Psoas muscle (tissue), 8 donors: Measurements from ENCODE around the gene HMGCS1. TPM values are rescaled to one million over a fixed set of nuclear protein-coding genes. Genes with fewer than 3 reads are reported as not detected.

Source experiments
- ATAC-seq, 4 donors: fragments of 200-7000 bp; cut with Tn5 transposase; one replicate each; pipeline ENCODE4 v1.9.1; 2020; ENCODE audit warnings: moderate library complexity in 3 of 4, mild to moderate bottlenecking in 2 of 4
- DNase-seq, 2 donors: peaks; one replicate each; pipeline ENCODE4 v3.0.0-alpha.2; 2020
- H3K27ac ChIP-seq: fragments of 200-600 bp; one replicate; pipeline ENCODE4 v1.8.0; 2022
- H3K27me3 ChIP-seq, 3 donors: fragments of 200-600 bp in 1 of 3; one replicate each; pipeline versions ENCODE4 v1.6.1 to v1.8.0; 2013 to 2022; ENCODE audit warnings: low read length in 2 of 3, mild to moderate bottlenecking in 2 of 3, moderate library complexity in 1 of 3; ENCODE audit not compliant: insufficient read depth in 3 of 3
- H3K36me3 ChIP-seq, 2 donors: fragments of 200-600 bp in 1 of 2; one replicate each; pipeline versions ENCODE4 v1.6.1 to v1.8.0; 2013 to 2022; ENCODE audit warnings: low read depth in 1 of 2, mild to moderate bottlenecking in 1 of 2, moderate library complexity in 1 of 2; ENCODE audit not compliant: insufficient read depth in 1 of 2
- H3K4me1 ChIP-seq: fragments of 200-600 bp; one replicate; pipeline ENCODE4 v1.8.0; 2022
- H3K4me3 ChIP-seq: fragments of 200-600 bp; one replicate; pipeline ENCODE4 v1.8.0; 2022; ENCODE audit warnings: mild to moderate bottlenecking
- H3K9me3 ChIP-seq: fragments of 200-600 bp; one replicate; pipeline ENCODE4 v1.8.0; 2022
- CTCF ChIP-seq: fragments of 200-600 bp; IDR thresholded peaks from one replicate; pipeline ENCODE4 v1.8.0; 2022; ENCODE audit warnings: antibody characterized with exemption
- WGBS, 3 donors: extraction: QIAGEN DNeasy Blood & Tissue Kit; methylation state at CpG; one replicate each; pipeline versions ENCODE4 v1.1.6 to v1.1.7; 2013; 5-methylcytosine and 5-hydroxymethylcytosine counted together
- intact Hi-C, 2 donors: fragments of 100-400 bp; cut with DNase I; formaldehyde crosslinking; loops; one replicate each; pipeline versions ENCODE4 v1.11.0 to v1.14.2; 2022
- polyA plus RNA-seq, 3 donors: library from polyadenylated mRNA; stranded (reverse); fragments of 200-250 nt; gene quantifications; one replicate each; pipeline ENCODE4 v1.2.3, GENCODE V29; 2013
- total RNA-seq, 4 donors: library from RNA; stranded (reverse); fragmentation: NEBNext Ultra II Directional in 2 of 4; extraction: Animal tissue kit (Norgen Biotek cat#: 25700) in 2 of 4; gene quantifications; one replicate each; pipeline versions ENCODE4 v1.2.1 to v1.2.4, GENCODE V29; 2021 to 2023
- donor health status: healthy with polysubstance abuse.
- donor health status: DM: no; HTN: no; CAD: no; lungs with moderate emphysema.
- donor health status: Bipolar disorder and iron deficiency.
- donor health status: healthy.
- donor health status: DM: yes; HTN: yes; CAD: no.
- donor health status: DM: no; HTN: no; CAD: no.
- donor health status: DM: no; HTN: no; CAD: no.
- donor health status: DM: yes; HTN: yes; CAD: no.

Gene HMGCS1
- total and polyA plus RNA-seq, 7 donors, result 7.6 to 22.6 (median 14.7) TPM

DNA sequence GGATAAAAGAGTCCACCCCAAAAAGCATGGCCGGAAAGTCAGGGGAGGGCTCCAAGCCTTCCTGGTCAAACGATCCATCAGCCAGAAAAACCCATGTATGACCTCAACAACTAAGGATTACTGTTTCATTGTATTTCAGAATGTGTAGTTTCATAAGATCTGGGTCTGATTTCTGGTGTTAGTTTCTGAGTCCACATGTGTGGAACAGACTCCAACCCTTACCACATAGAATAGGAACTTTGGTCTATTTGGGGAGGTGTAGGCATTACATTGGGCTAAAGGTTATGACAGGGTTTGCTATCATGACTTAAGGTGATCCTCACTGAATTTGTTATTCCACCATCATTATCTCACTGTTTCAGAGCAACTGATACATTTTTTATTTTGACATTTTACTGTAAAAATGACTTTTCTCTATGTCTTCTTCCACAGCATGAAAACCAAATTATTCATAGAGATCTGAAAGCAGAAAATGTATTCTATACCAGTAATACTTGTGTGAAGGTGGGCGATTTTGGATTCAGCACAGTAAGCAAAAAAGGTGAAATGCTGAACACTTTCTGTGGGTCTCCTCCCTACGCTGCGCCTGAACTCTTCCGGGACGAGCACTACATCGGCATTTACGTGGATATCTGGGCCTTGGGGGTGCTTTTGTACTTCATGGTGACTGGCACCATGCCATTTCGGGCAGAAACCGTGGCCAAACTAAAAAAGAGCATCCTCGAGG is 33.5 kb downstream of the HMGCS1 start:
- 86 to 87% (median 87%) methylated on average over 12 of the region's 12 CpGs for WGBS, 3 donors
- no peaks in the 10 kb centered on the region for H3K36me3 ChIP-seq
- intact Hi-C loops, result no loop called here
- no peak for TF ChIP-seq CTCF
- no peaks in the 10 kb centered on the region for H3K9me3 ChIP-seq
- H3K27ac ChIP-seq, result no peak overlapping the region
- no peaks in the 10 kb centered on the region for H3K4me1 ChIP-seq
- ATAC-seq (no peak), DNase-seq (no peak)
- no peaks in the 10 kb centered on the region for H3K27me3 ChIP-seq
- H3K4me3 ChIP-seq, result no peak overlapping the region

- no peak for TF ChIP-seq CTCF
- 82 to 88% (median 85%) methylated on average over 4 of the region's 4 CpGs for WGBS, 3 donors
- Histone ChIP-seq H3K4me1 (no peaks in the 10 kb centered on the region), H3K27ac (no peak overlapping the region), H3K27me3 (no peaks in the 10 kb centered on the region), H3K9me3 (no peaks in the 10 kb centered on the region), H3K36me3 (no peaks in the 10 kb centered on the region), H3K4me3 (no peak overlapping the region)
- no peak for DNase-seq
- intact Hi-C loops, result no loop called here
- no peak for ATAC-seq
These were observed 37.8 kb downstream of the HMGCS1 start for GRCh38 chr5:43275391-43275790.

DNA sequence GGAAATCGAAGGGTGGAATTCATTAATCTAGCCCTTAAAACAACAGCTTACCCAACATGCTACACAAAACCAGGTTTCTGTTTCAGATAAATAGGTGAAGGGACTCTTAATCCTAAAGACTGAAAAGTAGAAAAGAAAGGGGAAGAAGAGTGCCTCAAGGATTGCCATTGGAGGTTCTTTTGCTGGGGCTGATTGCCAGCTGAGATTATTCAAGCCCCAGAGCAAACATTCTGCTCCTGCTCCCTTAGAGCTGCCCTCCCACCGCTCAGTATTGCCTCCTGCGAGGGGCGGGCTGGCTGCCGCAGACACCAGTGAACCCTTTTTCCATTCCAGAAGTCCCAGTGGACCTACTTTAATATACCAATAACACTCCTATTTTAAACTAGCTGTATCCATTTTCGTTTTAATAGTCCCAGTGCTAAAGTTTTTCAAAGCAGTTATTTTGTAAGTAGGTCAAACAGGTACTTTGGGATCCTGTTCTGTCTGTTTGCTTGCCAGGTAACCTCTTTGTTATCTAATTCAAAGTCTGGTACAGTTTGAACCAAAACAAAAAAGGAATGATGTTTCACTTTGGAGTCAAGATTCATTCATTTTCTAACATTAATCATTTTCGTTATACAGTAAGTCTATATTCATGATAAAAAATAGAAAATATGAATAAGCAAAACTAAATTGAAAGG is 38.6 kb downstream of the HMGCS1 start:
- 40 to 53% (median 50%) methylated on average over 7 of the region's 7 CpGs for WGBS, 3 donors
- Histone ChIP-seq H3K27me3 (no peaks in the 10 kb centered on the region), H3K4me3 (no peak overlapping the region), H3K27ac (no peak overlapping the region), H3K4me1 (no peaks in the 10 kb centered on the region), H3K36me3 (no peaks in the 10 kb centered on the region), H3K9me3 (no peaks in the 10 kb centered on the region)
- DNase-seq, result no peak
- TF ChIP-seq CTCF, result no peak
- intact Hi-C loops, result no loop called here
- ATAC-seq, result no peak

DNA sequence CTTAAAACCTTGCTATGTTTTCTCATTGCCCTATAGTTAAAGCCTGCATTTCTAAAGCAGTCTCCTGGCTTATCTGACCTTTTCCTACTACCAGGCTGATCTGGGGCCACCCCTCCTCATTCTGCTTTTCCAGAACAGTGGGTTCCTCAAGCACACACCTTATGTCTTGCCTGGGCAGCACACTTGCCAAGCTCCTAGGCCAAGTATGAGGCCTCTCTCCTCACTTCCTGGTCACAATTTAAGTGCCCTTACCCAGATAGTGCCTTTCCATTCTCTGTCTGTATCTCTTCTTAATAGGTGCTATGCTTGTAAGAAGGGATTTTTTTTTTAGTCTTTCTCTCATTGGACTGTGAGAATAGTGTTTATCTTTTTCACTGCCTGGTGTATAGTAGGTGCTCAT is 39.7 kb downstream of the HMGCS1 start:
- H3K4me1 ChIP-seq, result no peaks in the 10 kb centered on the region
- H3K27me3 ChIP-seq, result no peaks in the 10 kb centered on the region
- no peak overlapping the region for H3K27ac ChIP-seq
- DNase-seq (no peak), ATAC-seq (no peak)
- H3K9me3 ChIP-seq, result no peaks in the 10 kb centered on the region
- TF ChIP-seq CTCF, result no peak
- intact Hi-C loops, result no loop called here
- no peaks in the 10 kb centered on the region for H3K36me3 ChIP-seq
- H3K4me3 ChIP-seq, result no peak overlapping the region
